Smooth muscle cell (in vitro differentiated cells): ENCODE measurements around the gene EMILIN1. TPM values are rescaled to one million over a fixed set of nuclear protein-coding genes. Genes with fewer than 3 reads are reported as not detected.
A peak's percentile ranks its signal among the peaks of the same experiment; 100 is the strongest.

Experiments
- DNase-seq: peaks from one replicate; lab custom pipeline; 2025; ENCODE audit not compliant: unreplicated experiment; lab: John Stamatoyannopoulos, UW
- H2AFZ ChIP-seq: fragments of 200-600 bp; sonication (generic); 2 replicates; pipeline ENCODE4 v1.6.0; 2016; ENCODE audit warnings: antibody characterized with exemption, low read depth, mild to moderate bottlenecking
- H3F3A ChIP-seq: fragments of 200-600 bp; sonication (generic); 2 replicates; pipeline ENCODE4 v1.6.0; 2017; ENCODE audit warnings: antibody characterized with exemption, low read depth
- H3K27ac ChIP-seq: fragments of 200-600 bp; sonication (generic); 2 replicates; pipeline ENCODE4 v1.5.1; 2016; ENCODE audit warnings: low read depth, mild to moderate bottlenecking
- H3K27me3 ChIP-seq: fragments of 200-600 bp; sonication (generic); 2 replicates; pipeline ENCODE4 v1.6.1; 2016; ENCODE audit warnings: low read depth, mild to moderate bottlenecking
- H3K36me3 ChIP-seq: fragments of 200-600 bp; sonication (generic); 2 replicates; pipeline ENCODE4 v1.5.1; 2016; ENCODE audit warnings: low read depth
- H3K4me1 ChIP-seq: fragments of 200-600 bp; sonication (generic); 2 replicates; pipeline ENCODE4 v1.5.1; 2016; ENCODE audit warnings: low read depth
- H3K4me2 ChIP-seq: fragments of 200-600 bp; sonication (generic); 2 replicates; pipeline ENCODE4 v1.6.0; 2016; ENCODE audit warnings: mild to moderate bottlenecking
- H3K4me3 ChIP-seq: fragments of 200-600 bp; sonication (generic); 2 replicates; pipeline ENCODE4 v1.5.1; 2016; ENCODE audit warnings: mild to moderate bottlenecking
- H3K79me2 ChIP-seq: fragments of 200-600 bp; sonication (generic); 2 replicates; pipeline ENCODE4 v1.6.0; 2016; ENCODE audit warnings: low read depth, mild to moderate bottlenecking
- H3K9ac ChIP-seq: fragments of 200-600 bp; sonication (generic); 2 replicates; pipeline ENCODE4 v1.6.0; 2016; ENCODE audit warnings: low read depth
- H3K9me3 ChIP-seq: fragments of 200-600 bp; sonication (generic); replicated peaks from 2 replicates; pipeline ENCODE4 v1.5.1; 2016; ENCODE audit warnings: low read depth
- H4K20me1 ChIP-seq: fragments of 200-600 bp; sonication (generic); 2 replicates; pipeline ENCODE4 v1.6.0; 2016; ENCODE audit warnings: low read depth
- CTCF ChIP-seq: fragments of 200-600 bp; sonication (generic); IDR thresholded peaks from 2 replicates; pipeline ENCODE4 v1.5.1; 2017; ENCODE audit warnings: borderline replicate concordance, mild to moderate bottlenecking, antibody characterized with exemption; ENCODE audit not compliant: insufficient read depth, poor library complexity, severe bottlenecking
- WGBS: methylation state at CpG from one replicate; pipeline ENCODE4 v1.1.7; 2016; ENCODE audit warnings: low lambda C conversion rate; 5-methylcytosine and 5-hydroxymethylcytosine counted together
- polyA plus RNA-seq: library from polyadenylated mRNA; unstranded; fragments of >200 nt; fragmentation: Nextera tagmentation; extraction: Ambion mirVana; gene quantifications from 2 replicates; pipeline ENCODE4 v1.2.1, GENCODE V29; 2016
- total RNA-seq: library from RNA; depleted of rRNA; stranded (reverse); fragments of >200 nt; gene quantifications from 2 replicates; pipeline ENCODE4 v1.2.3, GENCODE V29; 2014

Gene EMILIN1
- total and polyA plus RNA-seq, 2 experiments from 2014 or later, result 111 to 518 TPM

GRCh38 chr2:27039426-27039825, 39.0 kb upstream of the EMILIN1 start:
- H3K4me1 ChIP-seq, result no peaks in the 10 kb centered on the region
- no peak for DNase-seq
- H3K9ac ChIP-seq, result no peak overlapping the region
- no peaks in the 10 kb centered on the region for H3K9me3 ChIP-seq
- peaks cover 8% of the 10 kb centered on the region for H3K36me3 ChIP-seq
- 91% methylated on average over 6 of the region's 6 CpGs for WGBS
- no peak overlapping the region for H2AFZ ChIP-seq
- peaks cover 37% of the 10 kb centered on the region for H3F3A ChIP-seq
- H3K4me3 ChIP-seq, result no peak overlapping the region
- no peak for TF ChIP-seq CTCF
- no peaks in the 10 kb centered on the region for H3K27me3 ChIP-seq
- peaks cover 19% of the 10 kb centered on the region for H3K79me2 ChIP-seq
- no peak overlapping the region for H3K4me2 ChIP-seq
- H3K27ac ChIP-seq, result no peak overlapping the region
- H4K20me1 ChIP-seq, result peaks cover 69% of the 10 kb centered on the region

- 96% methylated on average over 7 of the region's 7 CpGs for WGBS
- Histone ChIP-seq H3K79me2 (peaks cover 14% of the 10 kb centered on the region), H2AFZ (no peak overlapping the region), H3K4me2 (no peak overlapping the region), H4K20me1 (peaks cover 65% of the 10 kb centered on the region), H3K27ac (no peak overlapping the region), H3K4me1 (no peaks in the 10 kb centered on the region), H3K9me3 (no peaks in the 10 kb centered on the region), H3F3A (peaks cover 37% of the 10 kb centered on the region), H3K9ac (no peak overlapping the region), H3K36me3 (peaks cover 8% of the 10 kb centered on the region), H3K27me3 (no peaks in the 10 kb centered on the region), H3K4me3 (no peak overlapping the region)
- DNase-seq, result no peak
- no peak for TF ChIP-seq CTCF
Measured at GRCh38 chr2:27039871-27040270, 38.5 kb upstream of the EMILIN1 start.

- Histone ChIP-seq H3K4me3 (no peak overlapping the region), H3K9ac (no peak overlapping the region), H3K4me1 (no peaks in the 10 kb centered on the region), H2AFZ (no peak overlapping the region), H3K27ac (no peak overlapping the region), H3K36me3 (peaks cover 6% of the 10 kb centered on the region), H3K9me3 (no peaks in the 10 kb centered on the region), H3F3A (peaks cover 37% of the 10 kb centered on the region), H3K4me2 (no peak overlapping the region), H3K27me3 (no peaks in the 10 kb centered on the region), H4K20me1 (peaks cover 61% of the 10 kb centered on the region), H3K79me2 (peaks cover 10% of the 10 kb centered on the region)
- 98% methylated on average over 8 of the region's 8 CpGs for WGBS
- no peak for DNase-seq
- TF ChIP-seq CTCF, result no peak
Measured at GRCh38 chr2:27040282-27040681, 38.1 kb upstream of the EMILIN1 start.

GRCh38 chr2:27041752-27042151, 36.7 kb upstream of the EMILIN1 start:
- DNase-seq, result no peak
- peak overlapping the region; percentile 77 for H3K27ac ChIP-seq
- H3K9ac ChIP-seq, result no peak overlapping the region
- H2AFZ ChIP-seq, result no peak overlapping the region
- no peak overlapping the region for H3K4me3 ChIP-seq
- no peaks in the 10 kb centered on the region for H3K4me1 ChIP-seq
- no peaks in the 10 kb centered on the region for H3K79me2 ChIP-seq
- H3K9me3 ChIP-seq, result no peaks in the 10 kb centered on the region
- no peak overlapping the region for H3K4me2 ChIP-seq
- H4K20me1 ChIP-seq, result peaks cover 47% of the 10 kb centered on the region
- no peaks in the 10 kb centered on the region for H3K27me3 ChIP-seq
- peaks cover 3% of the 10 kb centered on the region for H3K36me3 ChIP-seq
- H3F3A ChIP-seq, result peaks cover 32% of the 10 kb centered on the region
- no peak for TF ChIP-seq CTCF
- WGBS, result 51% methylated on average over 5 of the region's 5 CpGs
